HG03095 (cell line): ENCODE results near the gene PPP1R1B.

Source experiments
- ATAC-seq: cut with Tn5 transposase; IDR thresholded peaks from one replicate; pipeline ENCODE4 v1.9.1; 2021; ENCODE audit warnings: moderate library complexity; ENCODE audit not compliant: unreplicated experiment

Gene PPP1R1B

GRCh38 chr17:39666231-39666600 lies 39.5 kb downstream of the PPP1R1B start:
- ATAC-seq = no peak

- ATAC-seq = no peak
Observed at GRCh38 chr17:39666601-39667261, 40.0 kb downstream of the PPP1R1B start.

- no peak for ATAC-seq
Observed at GRCh38 chr17:39667262-39667944, 40.7 kb downstream of the PPP1R1B start.

- no peak for ATAC-seq
Observed at GRCh38 chr17:39667945-39668924, 41.5 kb downstream of the PPP1R1B start, which contains the start of gene PNMT. Gene PNMT, plus strand, starts transcription at chr17:39668453. Its CDS starts 23 bp downstream, at chr17:39668476.

- ATAC-seq = no peak
Observed at GRCh38 chr17:39669897-39670735, 43.4 kb downstream of the PPP1R1B start.

GRCh38 chr17:39670746-39671145 lies 44.0 kb downstream of the PPP1R1B start:
- no peak for ATAC-seq

- no peak for ATAC-seq
Observed at GRCh38 chr17:39671651-39672521, 45.1 kb downstream of the PPP1R1B start.

GRCh38 chr17:39672522-39673334 lies 46.0 kb downstream of the PPP1R1B start:
- no peak for ATAC-seq

- ATAC-seq = no peak
Observed at GRCh38 chr17:39673335-39674081, 46.8 kb downstream of the PPP1R1B start.

- ATAC-seq = no peak
Observed at GRCh38 chr17:39674179-39674578, 47.4 kb downstream of the PPP1R1B start.

- no peak for ATAC-seq
Observed at GRCh38 chr17:39674702-39675389, 48.1 kb downstream of the PPP1R1B start.

- no peak for ATAC-seq
Observed at GRCh38 chr17:39675390-39676082, 48.8 kb downstream of the PPP1R1B start.

GRCh38 chr17:39676198-39676819 lies 49.6 kb downstream of the PPP1R1B start:
- ATAC-seq = no peak

GRCh38 chr17:39677072-39677471 lies 50.3 kb downstream of the PPP1R1B start:
- no peak for ATAC-seq

GRCh38 chr17:39677542-39678339 lies 51.0 kb downstream of the PPP1R1B start:
- ATAC-seq = no peak
